HG02610 (cell line): ENCODE measurements around the gene TSC2.
"Not testable (repeated sequence)": the region's sequence is repeated elsewhere in the genome, so short reads cannot be mapped to it uniquely, and the experiment has no call there.

ENCODE experiments used
- ATAC-seq: cut with Tn5 transposase; IDR thresholded peaks from one replicate; pipeline ENCODE4 v1.9.1; 2021; ENCODE audit warnings: mild to moderate bottlenecking, moderate library complexity; ENCODE audit not compliant: unreplicated experiment

The TSC2 gene

GRCh38 chr16:2135770-2136490 is 88.1 kb downstream of the TSC2 start, which contains the start of gene PKD1:
PKD1 (minus strand) TSS chr16:2135898; CDS start chr16:2135689, 209 bp downstream.
- ATAC-seq: not testable (repeated sequence)
